H1 (cell line): ENCODE results near the gene FRK. TPM values are rescaled to one million over a fixed set of nuclear protein-coding genes. Genes with fewer than 3 reads are reported as not detected.

Experiments
- CTCF ChIA-PET: fragments of 300-600 bp; sonication (Branson Sonifier 250); formaldehyde crosslinking; loops from one replicate; lab custom pipeline; 2021; ENCODE audit not compliant: partially characterized antibody; lab: Charles Lee
- POLR2A ChIA-PET: fragments of 300-600 bp; sonication (Branson Sonifier 250); formaldehyde crosslinking; loops from one replicate; lab custom pipeline; 2021; ENCODE audit warnings: inconsistent platforms; ENCODE audit not compliant: partially characterized antibody; lab: Charles Lee
- DNase-seq, 2 experiments: peaks; one replicate each; pipeline versions ENCODE4 v3.0.0 to v3.0.0-alpha.2; 2010 to 2022; ENCODE audit warnings: low spot score in 2 of 2, low read depth in 1 of 2, mixed read lengths in 1 of 2
- FAIRE-seq: peaks from 2 replicates; lab custom pipeline; 2011; peaks lifted over from hg19 to GRCh38; lab: Jason Lieb, UNC
- H2AFZ ChIP-seq: 2 replicates; pipeline ENCODE4 v1.8.1; 2012; ENCODE audit warnings: low read length, inconsistent platforms
- H2AK5ac ChIP-seq: 2 replicates; pipeline ENCODE4 v1.6.1; 2013; ENCODE audit warnings: low read depth, low read length
- H2BK120ac ChIP-seq: replicated peaks from 2 replicates; pipeline ENCODE3; 2013; ENCODE audit warnings: low read depth, low read length, inconsistent platforms
- H2BK12ac ChIP-seq: 2 replicates; pipeline ENCODE4 v1.6.1; 2013; ENCODE audit warnings: low read depth, low read length
- H2BK15ac ChIP-seq: 2 replicates; pipeline ENCODE4 v1.6.1; 2013; ENCODE audit warnings: low read length
- H2BK20ac ChIP-seq: 2 replicates; pipeline ENCODE4 v1.6.1; 2013; ENCODE audit warnings: low read length
- H2BK5ac ChIP-seq: 2 replicates; pipeline ENCODE4 v1.6.1; 2013; ENCODE audit warnings: low read depth, low read length
- H3K14ac ChIP-seq: 2 replicates; pipeline ENCODE4 v1.6.1; 2013; ENCODE audit warnings: inconsistent platforms; ENCODE audit not compliant: insufficient read length
- H3K18ac ChIP-seq: 2 replicates; pipeline ENCODE4 v1.6.1; 2013; ENCODE audit warnings: low read length; ENCODE audit errors: extremely low read depth
- H3K23ac ChIP-seq: 2 replicates; pipeline ENCODE4 v1.6.1; 2013; ENCODE audit warnings: inconsistent platforms; ENCODE audit not compliant: insufficient read length
- H3K23me2 ChIP-seq: 2 replicates; pipeline ENCODE4 v1.6.1; 2013; ENCODE audit warnings: low read depth, low read length
- H3K27ac ChIP-seq: 2 replicates; pipeline ENCODE4 v1.6.1; 2011; ENCODE audit warnings: low read depth, low read length, inconsistent platforms
- H3K27me3 ChIP-seq, 4 experiments: replicated peaks in 1 of 4; 1 replicate in 1 of 4; 2 replicates in 3 of 4; pipeline versions ENCODE4 v1.6.1 to v1.8.1; 2011 to 2013; ENCODE audit warnings: low read length in 3 of 4, mild to moderate bottlenecking in 3 of 4, inconsistent platforms in 2 of 4, mixed read lengths in 2 of 4, moderate library complexity in 1 of 4; ENCODE audit not compliant: control insufficient read depth in 3 of 4, insufficient read depth in 3 of 4; ENCODE audit errors: extremely low read depth in 1 of 4
- H3K36me3 ChIP-seq, 4 experiments: 2 replicates each; pipeline versions ENCODE4 v1.6.1 to v1.8.1; 2011 to 2013; ENCODE audit warnings: mild to moderate bottlenecking in 4 of 4, low read length in 3 of 4, moderate library complexity in 2 of 4, control low read depth in 1 of 4, inconsistent platforms in 1 of 4; ENCODE audit not compliant: insufficient read depth in 4 of 4, control insufficient read depth in 2 of 4
- H3K4ac ChIP-seq: replicated peaks from 2 replicates; pipeline ENCODE3; 2013; ENCODE audit warnings: low read length, low read depth, mixed read lengths, inconsistent platforms; ENCODE audit not compliant: insufficient read length
- H3K4me1 ChIP-seq, 4 experiments: replicated peaks in 1 of 4; 1 replicate in 1 of 4; 2 replicates in 3 of 4; pipeline versions ENCODE4 v1.6.1 to v1.8.1; 2011 to 2013; ENCODE audit warnings: low read length in 3 of 4, inconsistent platforms in 2 of 4, mixed read lengths in 1 of 4; ENCODE audit not compliant: insufficient read depth in 4 of 4, control insufficient read depth in 3 of 4
- H3K4me2 ChIP-seq, 2 experiments: 2 replicates each; pipeline versions ENCODE4 v1.6.1 to v1.8.1; 2011 to 2013; ENCODE audit warnings: low read depth in 2 of 2, low read length in 2 of 2, control low read depth in 1 of 2, inconsistent platforms in 1 of 2, mild to moderate bottlenecking in 1 of 2; ENCODE audit not compliant: insufficient read depth in 1 of 2
- H3K4me3 ChIP-seq, 4 experiments: fragments of 200-600, 300-600 bp in 1 of 4; sonication (generic), shearing (Covaris generic), sonication (Bioruptor Twin) in 1 of 4; 2 replicates each; pipeline versions ENCODE4 v1.5.1 to v1.8.1; 2011 to 2016; ENCODE audit warnings: low read length in 4 of 4, low read depth in 3 of 4, control low read depth in 2 of 4, inconsistent platforms in 2 of 4, mild to moderate bottlenecking in 2 of 4, mixed read lengths in 1 of 4, moderate library complexity in 1 of 4; ENCODE audit not compliant: insufficient read depth in 2 of 4; ENCODE audit errors: extremely low read depth in 1 of 4
- H3K56ac ChIP-seq: replicated peaks from 2 replicates; pipeline ENCODE3; 2013; ENCODE audit warnings: low read depth, mild to moderate bottlenecking, mixed read lengths, low read length, inconsistent platforms; ENCODE audit not compliant: insufficient read length
- H3K79me1 ChIP-seq: 2 replicates; pipeline ENCODE4 v1.6.1; 2013; ENCODE audit warnings: low read depth, low read length, control low read depth
- H3K79me2 ChIP-seq, 2 experiments: 2 replicates each; pipeline versions ENCODE4 v1.6.1 to v1.8.1; 2012 to 2013; ENCODE audit warnings: low read length in 2 of 2, mild to moderate bottlenecking in 2 of 2, inconsistent platforms in 1 of 2; ENCODE audit not compliant: insufficient read depth in 2 of 2, control insufficient read depth in 1 of 2
- H3K9ac ChIP-seq, 4 experiments: replicated peaks in 1 of 4; 1 replicate in 1 of 4; 2 replicates in 3 of 4; pipeline versions ENCODE4 v1.6.1 to v1.8.1; 2011 to 2013; ENCODE audit warnings: low read depth in 3 of 4, low read length in 3 of 4, control low read depth in 2 of 4, mild to moderate bottlenecking in 2 of 4, moderate library complexity in 2 of 4, inconsistent platforms in 1 of 4; ENCODE audit errors: extremely low read depth in 1 of 4
- H3K9me3 ChIP-seq, 2 experiments: 2 replicates each; pipeline versions ENCODE4 v1.6.1 to v1.8.1; 2012 to 2013; ENCODE audit warnings: mild to moderate bottlenecking in 2 of 2, moderate library complexity in 2 of 2, control low read depth in 1 of 2, inconsistent platforms in 1 of 2, low read depth in 1 of 2, low read length in 1 of 2, mixed read lengths in 1 of 2; ENCODE audit not compliant: insufficient read depth in 2 of 2
- H4K20me1 ChIP-seq, 2 experiments: replicated peaks in 1 of 2; 2 replicates each; pipeline versions ENCODE3 to v1.8.1; 2011 to 2013; ENCODE audit warnings: inconsistent platforms in 2 of 2, low read length in 2 of 2, mild to moderate bottlenecking in 1 of 2; ENCODE audit not compliant: insufficient read depth in 2 of 2, control insufficient read depth in 1 of 2
- H4K5ac ChIP-seq: 2 replicates; pipeline ENCODE4 v1.6.1; 2013; ENCODE audit warnings: low read length, low read depth, mixed read lengths, inconsistent platforms; ENCODE audit not compliant: insufficient read length
- H4K8ac ChIP-seq: 2 replicates; pipeline ENCODE4 v1.8.0; 2013; ENCODE audit warnings: mild to moderate bottlenecking, moderate library complexity, low read length, inconsistent platforms; ENCODE audit not compliant: insufficient read depth; ENCODE audit errors: extremely low read depth
- H4K91ac ChIP-seq: replicated peaks from 2 replicates; pipeline ENCODE3; 2013; ENCODE audit warnings: low read length, mixed read lengths, inconsistent platforms; ENCODE audit not compliant: insufficient read length
- ASH2L ChIP-seq: fragments of 200-600, 300-600 bp; sonication (generic); IDR thresholded peaks from one replicate; pipeline ENCODE4 v1.7.1; 2017; ENCODE audit warnings: low read length
- BACH1 ChIP-seq: IDR thresholded peaks from 2 replicates; pipeline ENCODE4 v1.6.1; 2012; ENCODE audit warnings: low read length, improper control_type of control experiment
- CEBPB ChIP-seq: IDR thresholded peaks from 2 replicates; pipeline ENCODE4 v1.6.1; 2012; ENCODE audit warnings: low read depth, low read length
- MAFK ChIP-seq: IDR thresholded peaks from 2 replicates; pipeline ENCODE4 v1.6.1; 2012; ENCODE audit warnings: low read depth, mild to moderate bottlenecking, improper control_type of control experiment, low read length
- NRF1 ChIP-seq: IDR thresholded peaks from 2 replicates; pipeline ENCODE4 v1.6.1; 2011; ENCODE audit warnings: mild to moderate bottlenecking, low read depth, low read length, improper control_type of control experiment
- TAF1 ChIP-seq: IDR thresholded peaks from 2 replicates; pipeline ENCODE4 v1.6.1; 2011; ENCODE audit warnings: mild to moderate bottlenecking, low read depth, low read length
- WGBS, 2 experiments: shearing (Covaris generic) in 1 of 2; methylation state at CpG; one replicate each; pipeline versions ENCODE4 v1.1.6 to v1.1.7; 2013 to 2015; ENCODE audit warnings: low lambda C conversion rate in 2 of 2, mixed read lengths in 2 of 2, inconsistent platforms in 1 of 2, low coverage in 1 of 2, missing lambda C conversion rate in 1 of 2; ENCODE audit not compliant: insufficient replicate concordance in 2 of 2, insufficient coverage in 1 of 2, insufficient read length in 1 of 2; ENCODE audit errors: extremely low coverage in 1 of 2, missing lambda C conversion rate in 1 of 2; 5-methylcytosine and 5-hydroxymethylcytosine counted together
- polyA plus RNA-seq, 7 experiments: library from polyadenylated mRNA; depleted of rRNA in 3 of 7; stranded (reverse) in 5 of 7; unstranded in 2 of 7; fragments of >200 nt in 5 of 7; fragments of 200-250 nt in 2 of 7; gene quantifications; 1 replicate in 5 of 7; 2 replicates in 1 of 7; 4 replicates in 1 of 7; pipeline versions ENCODE4 v1.2.1 to v1.2.3, GENCODE V29; 2011 to 2013; ENCODE audit warnings: missing spikeins in 2 of 7, mixed read lengths in 2 of 7
- total RNA-seq: library from RNA; stranded (reverse); fragmentation: NEBNext Ultra II Directional; extraction: Animal tissue kit (Norgen Biotek cat#: 25700); gene quantifications from 2 replicates; pipeline ENCODE4 v1.2.1, GENCODE V29; 2021

FRK gene
- total and polyA plus RNA-seq, 2 of the 8 experiments (the other 6 are each of a cell fraction or from before 2014, with no cell fraction given) = 0.11 to 0.24 TPM

- POLR2A ChIA-PET = no interaction called here
Measured at GRCh38 chr6:116034327-116034726, 26.4 kb downstream of the FRK start.

More at GRCh38 chr6:116034327-116034726, 26.4 kb downstream of the FRK start:
- no peaks in the 10 kb centered on the region for H3K23me2 ChIP-seq
- peaks cover 0 to 2% (median 0%) of the 10 kb centered on the region in 4 experiments; a peak in 1 of 7 replicates for H3K4me1 ChIP-seq
- FAIRE-seq (no peak), DNase-seq (no peak)
- no peaks in the 10 kb centered on the region for H3K79me1 ChIP-seq
- TF ChIP-seq ASH2L (no peak), NRF1 (no peak), CEBPB (no peak), TAF1 (no peak), BACH1 (peak; percentile 63), MAFK (peak; percentile 76)
- H2BK5ac ChIP-seq = no peak overlapping the region
- H2BK12ac ChIP-seq = no peak overlapping the region
- no peak overlapping the region for H3K56ac ChIP-seq
- H2AK5ac ChIP-seq = no peak overlapping the region
- no peak overlapping the region for H3K4me3 ChIP-seq
- no peak overlapping the region for H4K5ac ChIP-seq
- no peak overlapping the region for H3K23ac ChIP-seq
- no peaks in the 10 kb centered on the region for H3K9me3 ChIP-seq
- H4K8ac ChIP-seq = no peak overlapping the region
- no peaks in the 10 kb centered on the region for H3K79me2 ChIP-seq
- H3K27me3 ChIP-seq = no peaks in the 10 kb centered on the region
- H2BK20ac ChIP-seq = no peak overlapping the region
- no peak overlapping the region for H2BK120ac ChIP-seq
- WGBS, 2 experiments = 77% methylated on average over 2 of the region's 2 CpGs; no CpG with 5 or more reads in 1 of the 2 experiments
- H3K14ac ChIP-seq = no peak overlapping the region
- no peaks in the 10 kb centered on the region for H3K36me3 ChIP-seq
- H3K9ac ChIP-seq = no peak overlapping the region
- H3K27ac ChIP-seq = no peak overlapping the region
- H2AFZ ChIP-seq = no peak overlapping the region
- no peak overlapping the region for H4K91ac ChIP-seq
- no peaks in the 10 kb centered on the region for H4K20me1 ChIP-seq
- CTCF ChIA-PET = no interaction called here
- no peak overlapping the region for H3K4me2 ChIP-seq
- H3K18ac ChIP-seq = no peak overlapping the region
- H2BK15ac ChIP-seq = no peak overlapping the region
- H3K4ac ChIP-seq = no peak overlapping the region
